ENCODE data around the gene IFTAP.

DNA sequence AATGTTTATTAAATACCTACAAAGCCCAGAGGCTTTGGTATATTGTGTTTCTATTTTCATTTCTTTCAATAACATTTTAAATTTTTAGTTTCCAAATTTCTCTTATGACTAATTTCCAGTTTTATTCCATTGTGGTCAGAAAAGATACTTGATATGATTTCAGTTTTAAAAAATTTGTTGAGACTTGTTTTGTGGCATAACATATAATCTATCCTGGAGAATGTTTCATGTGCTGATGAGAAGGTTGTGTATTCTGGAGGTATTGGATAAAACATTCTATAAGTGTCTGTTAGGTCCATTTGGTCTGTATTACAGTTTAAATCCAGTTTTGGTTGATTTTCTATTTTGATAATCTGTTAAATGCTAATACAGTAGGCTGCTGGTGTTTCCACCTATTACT is 36.3 kb upstream of the IFTAP start:
- TF ChIP-seq, protein P1, sequence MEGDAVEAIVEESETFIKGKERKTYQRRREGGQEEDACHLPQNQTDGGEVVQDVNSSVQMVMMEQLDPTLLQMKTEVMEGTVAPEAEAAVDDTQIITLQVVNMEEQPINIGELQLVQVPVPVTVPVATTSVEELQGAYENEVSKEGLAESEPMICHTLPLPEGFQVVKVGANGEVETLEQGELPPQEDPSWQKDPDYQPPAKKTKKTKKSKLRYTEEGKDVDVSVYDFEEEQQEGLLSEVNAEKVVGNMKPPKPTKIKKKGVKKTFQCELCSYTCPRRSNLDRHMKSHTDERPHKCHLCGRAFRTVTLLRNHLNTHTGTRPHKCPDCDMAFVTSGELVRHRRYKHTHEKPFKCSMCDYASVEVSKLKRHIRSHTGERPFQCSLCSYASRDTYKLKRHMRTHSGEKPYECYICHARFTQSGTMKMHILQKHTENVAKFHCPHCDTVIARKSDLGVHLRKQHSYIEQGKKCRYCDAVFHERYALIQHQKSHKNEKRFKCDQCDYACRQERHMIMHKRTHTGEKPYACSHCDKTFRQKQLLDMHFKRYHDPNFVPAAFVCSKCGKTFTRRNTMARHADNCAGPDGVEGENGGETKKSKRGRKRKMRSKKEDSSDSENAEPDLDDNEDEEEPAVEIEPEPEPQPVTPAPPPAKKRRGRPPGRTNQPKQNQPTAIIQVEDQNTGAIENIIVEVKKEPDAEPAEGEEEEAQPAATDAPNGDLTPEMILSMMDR (IDR thresholded peaks at IDR 0.05; ENCODE audit: low read depth, low read length): no peak
- no peak for TF ChIP-seq EZH2phosphoT487 (IDR thresholded peaks at IDR 0.05; ENCODE audit: low read depth)

Measured in OCI-LY3 (cell line).